Natural killer cell (primary cell): ENCODE data around the gene CYTH1. TPM values are rescaled to one million over a fixed set of nuclear protein-coding genes. Genes with fewer than 3 reads are reported as not detected.

Experiments
- ATAC-seq, 3 donors: fragments of 150-1000 bp in 2 of 3; fragments of 200-7000 bp in 1 of 3; cut with Tn5 transposase; 1 replicate in 1 of 3; 2 replicates in 2 of 3; pipeline ENCODE4 v1.10.0; 2021; ENCODE audit warnings: mild to moderate bottlenecking in 2 of 3, moderate library complexity in 2 of 3
- DNase-seq, 2 donors: peaks; one replicate each; pipeline versions ENCODE4 v3.0.0 to v3.0.0-alpha.2; 2013 to 2021; ENCODE audit warnings: mixed read lengths in 1 of 2
- H3K27ac ChIP-seq: one replicate; pipeline ENCODE4 v1.5.1; 2013; ENCODE audit warnings: mild to moderate bottlenecking, low read length
- H3K27me3 ChIP-seq: one replicate; pipeline ENCODE4 v1.6.1; 2013; ENCODE audit warnings: low read length; ENCODE audit not compliant: control insufficient read depth, insufficient read depth
- H3K36me3 ChIP-seq: one replicate; pipeline ENCODE4 v1.6.1; 2013; ENCODE audit warnings: low read length; ENCODE audit not compliant: control insufficient read depth, insufficient read depth
- H3K4me1 ChIP-seq: one replicate; pipeline ENCODE4 v1.6.1; 2013; ENCODE audit warnings: low read length; ENCODE audit not compliant: control insufficient read depth, insufficient read depth
- H3K4me3 ChIP-seq: one replicate; pipeline ENCODE4 v1.5.1; 2013; ENCODE audit warnings: low read length
- H3K9me3 ChIP-seq: one replicate; pipeline ENCODE4 v1.6.1; 2013; ENCODE audit warnings: low read length; ENCODE audit not compliant: control insufficient read depth, insufficient read depth
- H3K27ac Mint-ChIP-seq, 2 donors: one replicate each; pipeline ENCODE4 v1.8.0; 2022; ENCODE audit warnings: mild to moderate bottlenecking in 2 of 2, mixed read lengths in 2 of 2, moderate library complexity in 1 of 2
- H3K27me3 Mint-ChIP-seq, 2 donors: one replicate each; pipeline ENCODE4 v1.8.0; 2022; ENCODE audit warnings: low read depth in 2 of 2, mixed read lengths in 2 of 2
- H3K36me3 Mint-ChIP-seq: one replicate; pipeline ENCODE4 v1.8.0; 2022; ENCODE audit warnings: mixed read lengths
- H3K4me1 Mint-ChIP-seq, 2 donors: one replicate each; pipeline ENCODE4 v1.8.0; 2022; ENCODE audit warnings: mixed read lengths in 2 of 2
- H3K4me3 Mint-ChIP-seq: one replicate; pipeline ENCODE4 v1.8.0; 2022; ENCODE audit warnings: mild to moderate bottlenecking, moderate library complexity, mixed read lengths
- H3K9me3 Mint-ChIP-seq, 2 donors: one replicate each; pipeline ENCODE4 v1.8.0; 2022; ENCODE audit warnings: mixed read lengths in 2 of 2
- WGBS: methylation state at CpG from one replicate; pipeline ENCODE4 v1.1.7; 2013; ENCODE audit warnings: missing lambda C conversion rate; ENCODE audit not compliant: insufficient coverage; 5-methylcytosine and 5-hydroxymethylcytosine counted together
- intact Hi-C: fragments of 100-400 bp; cut with micrococcal nuclease; formaldehyde crosslinking; loops from one replicate; pipeline ENCODE4 v1.14.2; 2022
- total RNA-seq, 4 donors: library from RNA; stranded (reverse); fragments of 120-200 nt in 1 of 4; gene quantifications; one replicate each; pipeline versions ENCODE4 v1.2.3 to v1.2.4, GENCODE V29; 2013 to 2022
- TF ChIP-seq, protein P1 (sequence below): fragments of 200-600 bp; IDR thresholded peaks from one replicate; pipeline ENCODE4 v1.8.0; 2022; ENCODE audit warnings: antibody characterized with exemption

CYTH1 gene
- total RNA-seq, 3 donors from 2014 or later (not counting 1 experiment from before 2014, with no cell fraction given), result 437 to 514 (median 457) TPM

DNA sequence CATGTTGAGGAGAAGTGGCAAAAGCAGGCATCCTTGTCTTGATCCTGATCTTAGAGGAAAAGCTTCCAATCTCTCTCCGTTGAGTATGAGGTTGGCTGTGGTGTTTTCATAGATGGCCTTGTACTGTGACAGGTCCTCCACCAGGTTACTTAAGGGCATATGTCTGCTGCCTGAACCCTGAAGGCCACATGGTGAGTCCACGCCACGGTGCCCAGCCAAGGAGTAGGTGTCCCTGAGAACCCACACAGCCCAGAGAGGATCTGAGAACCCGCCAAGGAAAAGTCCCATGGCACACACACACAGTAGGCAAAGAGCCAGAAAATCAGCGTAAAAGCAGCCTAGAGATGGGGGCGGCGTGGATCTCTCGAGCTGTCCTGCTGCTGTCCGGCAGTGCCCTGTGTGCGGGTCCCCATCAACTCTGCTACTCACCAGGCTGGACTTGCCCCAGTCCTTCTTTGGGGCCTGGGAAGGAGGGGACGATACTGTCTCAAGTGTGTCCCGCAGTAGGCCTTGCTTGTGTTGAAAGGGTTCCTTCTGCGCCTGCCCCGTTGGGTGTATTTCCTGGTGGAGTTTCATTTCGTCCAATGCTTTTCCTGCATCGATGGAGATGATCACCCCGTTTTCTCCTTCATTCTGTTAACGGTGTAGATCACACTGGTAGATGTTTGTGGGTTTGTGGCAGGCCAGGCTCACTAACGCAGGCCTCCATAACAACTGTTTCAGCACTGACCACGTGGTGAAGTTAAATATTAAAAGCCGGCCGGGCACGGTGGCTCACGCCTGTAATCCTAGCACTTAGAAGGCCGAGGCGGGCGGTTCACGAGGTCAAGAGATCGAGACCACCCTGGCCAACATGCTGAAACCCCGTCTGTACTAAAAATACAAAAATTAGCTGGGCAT is 114.1 kb downstream of the CYTH1 start:
- no peaks in the 10 kb centered on the region for H3K27me3 Mint-ChIP-seq
- H3K4me1 Mint-ChIP-seq, result peaks cover 28 to 63% of the 10 kb centered on the region in 2 donors
- Histone ChIP-seq H3K4me1 (peaks cover 25% of the 10 kb centered on the region), H3K27ac (no peak overlapping the region), H3K27me3 (no peaks in the 10 kb centered on the region), H3K9me3 (no peaks in the 10 kb centered on the region), H3K4me3 (no peak overlapping the region), H3K36me3 (peaks cover 15% of the 10 kb centered on the region)
- TF ChIP-seq, protein P1, sequence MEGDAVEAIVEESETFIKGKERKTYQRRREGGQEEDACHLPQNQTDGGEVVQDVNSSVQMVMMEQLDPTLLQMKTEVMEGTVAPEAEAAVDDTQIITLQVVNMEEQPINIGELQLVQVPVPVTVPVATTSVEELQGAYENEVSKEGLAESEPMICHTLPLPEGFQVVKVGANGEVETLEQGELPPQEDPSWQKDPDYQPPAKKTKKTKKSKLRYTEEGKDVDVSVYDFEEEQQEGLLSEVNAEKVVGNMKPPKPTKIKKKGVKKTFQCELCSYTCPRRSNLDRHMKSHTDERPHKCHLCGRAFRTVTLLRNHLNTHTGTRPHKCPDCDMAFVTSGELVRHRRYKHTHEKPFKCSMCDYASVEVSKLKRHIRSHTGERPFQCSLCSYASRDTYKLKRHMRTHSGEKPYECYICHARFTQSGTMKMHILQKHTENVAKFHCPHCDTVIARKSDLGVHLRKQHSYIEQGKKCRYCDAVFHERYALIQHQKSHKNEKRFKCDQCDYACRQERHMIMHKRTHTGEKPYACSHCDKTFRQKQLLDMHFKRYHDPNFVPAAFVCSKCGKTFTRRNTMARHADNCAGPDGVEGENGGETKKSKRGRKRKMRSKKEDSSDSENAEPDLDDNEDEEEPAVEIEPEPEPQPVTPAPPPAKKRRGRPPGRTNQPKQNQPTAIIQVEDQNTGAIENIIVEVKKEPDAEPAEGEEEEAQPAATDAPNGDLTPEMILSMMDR, result no peak
- ATAC-seq (no peak), DNase-seq (no peak)
- H3K4me3 Mint-ChIP-seq, result peak overlapping the region; percentile 35
- no peaks in the 10 kb centered on the region for H3K9me3 Mint-ChIP-seq
- H3K27ac Mint-ChIP-seq, result peak overlapping the region; percentile 54 to 63
- intact Hi-C loops, result no loop called here
- H3K36me3 Mint-ChIP-seq, result no peaks in the 10 kb centered on the region
- WGBS, result 90% methylated on average over 30 of the region's 30 CpGs

GRCh38 chr17:78667091-78667490 is 115.0 kb downstream of the CYTH1 start:
- no peak overlapping the region for H3K27ac ChIP-seq

DNA sequence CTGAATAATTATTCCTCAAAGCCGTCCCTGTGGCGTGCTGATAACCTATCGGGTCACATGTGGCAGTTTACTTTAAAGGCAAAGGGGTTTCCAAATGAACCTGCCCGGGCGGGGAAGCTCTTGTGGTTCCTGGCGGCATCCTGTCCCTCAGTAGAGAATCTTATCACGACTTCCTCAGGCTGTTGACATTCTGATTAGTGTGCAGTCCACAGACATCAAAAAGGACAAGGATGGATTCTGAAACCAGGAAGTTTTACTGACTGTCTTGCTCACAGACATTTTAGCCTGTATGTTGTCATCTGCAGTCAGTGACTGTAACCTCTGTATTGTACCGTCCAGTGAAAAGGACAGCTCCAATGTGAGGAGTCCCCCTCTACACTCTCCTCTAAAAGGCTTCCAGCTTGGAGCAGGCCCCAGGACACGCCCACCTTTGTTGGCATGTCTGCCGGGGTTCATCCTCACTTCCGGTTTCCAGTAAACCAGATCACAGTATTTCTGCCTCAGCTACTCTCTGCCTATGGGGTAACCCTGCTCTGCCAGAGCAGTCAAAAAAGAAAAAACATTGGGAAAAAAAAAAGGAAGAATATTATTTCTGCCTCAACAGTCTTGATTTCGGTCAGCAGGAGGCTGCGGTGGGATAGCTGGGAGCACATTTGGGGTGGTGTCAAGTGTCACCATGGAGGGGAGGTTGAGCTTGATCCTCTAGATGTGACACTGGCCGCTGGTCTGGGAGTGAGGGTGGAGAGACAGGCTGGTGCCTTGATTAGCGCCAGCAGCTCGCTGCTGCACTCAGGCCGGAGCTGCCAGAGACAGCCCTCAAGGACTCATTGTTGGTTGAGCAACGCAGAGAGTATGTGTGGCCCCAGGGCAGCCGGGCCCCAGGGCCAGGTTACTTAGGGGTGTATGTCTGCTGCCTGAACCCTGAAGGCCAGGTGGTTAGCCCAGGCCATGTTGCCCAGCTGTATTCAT is 115.8 kb downstream of the CYTH1 start:
- H3K27me3 ChIP-seq, result no peaks in the 10 kb centered on the region
- H3K4me3 ChIP-seq, result no peak overlapping the region
- peak overlapping the region; percentile 2 for H3K27ac ChIP-seq
- H3K27me3 Mint-ChIP-seq, result no peaks in the 10 kb centered on the region
- peaks cover 25% of the 10 kb centered on the region for H3K4me1 ChIP-seq
- H3K27ac Mint-ChIP-seq, result peak overlapping the region; percentile 81 to 88
- ATAC-seq (peak; percentile 66 to 71 (median 69)), DNase-seq (peak; percentile 31 to 81)
- TF ChIP-seq, protein P1, result no peak
- H3K4me3 Mint-ChIP-seq, result peak overlapping the region; percentile 67
- H3K36me3 Mint-ChIP-seq, result no peaks in the 10 kb centered on the region
- H3K9me3 Mint-ChIP-seq, result no peaks in the 10 kb centered on the region
- peaks cover 28 to 50% of the 10 kb centered on the region in 2 donors for H3K4me1 Mint-ChIP-seq
- WGBS, result 41% methylated on average over 19 of the region's 19 CpGs
- H3K36me3 ChIP-seq, result peaks cover 5% of the 10 kb centered on the region
- intact Hi-C loops, result no loop called here
- H3K9me3 ChIP-seq, result no peaks in the 10 kb centered on the region

More at GRCh38 chr17:78667091-78667490, 115.0 kb downstream of the CYTH1 start:
- intact Hi-C loops, result no loop called here
- H3K27ac Mint-ChIP-seq, result peak overlapping the region; percentile 81 to 88
- no peak overlapping the region for H3K4me3 Mint-ChIP-seq
- ATAC-seq (no peak), DNase-seq (no peak)
- H3K36me3 Mint-ChIP-seq, result no peaks in the 10 kb centered on the region
- Histone ChIP-seq H3K9me3 (no peaks in the 10 kb centered on the region), H3K36me3 (peaks cover 6% of the 10 kb centered on the region), H3K27me3 (no peaks in the 10 kb centered on the region), H3K4me1 (peaks cover 25% of the 10 kb centered on the region), H3K4me3 (no peak overlapping the region)
- H3K27me3 Mint-ChIP-seq, result no peaks in the 10 kb centered on the region
- TF ChIP-seq, protein P1, result no peak
- 92% methylated on average over 9 of the region's 10 CpGs for WGBS
- H3K9me3 Mint-ChIP-seq, result no peaks in the 10 kb centered on the region
- peaks cover 28 to 54% of the 10 kb centered on the region in 2 donors for H3K4me1 Mint-ChIP-seq
